Measurements from ENCODE around the gene LRRC10. TPM values are rescaled to one million over a fixed set of nuclear protein-coding genes. Genes with fewer than 3 reads are reported as not detected.

The LRRC10 gene, protein sequence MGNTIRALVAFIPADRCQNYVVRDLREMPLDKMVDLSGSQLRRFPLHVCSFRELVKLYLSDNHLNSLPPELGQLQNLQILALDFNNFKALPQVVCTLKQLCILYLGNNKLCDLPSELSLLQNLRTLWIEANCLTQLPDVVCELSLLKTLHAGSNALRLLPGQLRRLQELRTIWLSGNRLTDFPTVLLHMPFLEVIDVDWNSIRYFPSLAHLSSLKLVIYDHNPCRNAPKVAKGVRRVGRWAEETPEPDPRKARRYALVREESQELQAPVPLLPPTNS
- total RNA-seq (not detected), polyA plus RNA-seq (not detected)

DNA sequence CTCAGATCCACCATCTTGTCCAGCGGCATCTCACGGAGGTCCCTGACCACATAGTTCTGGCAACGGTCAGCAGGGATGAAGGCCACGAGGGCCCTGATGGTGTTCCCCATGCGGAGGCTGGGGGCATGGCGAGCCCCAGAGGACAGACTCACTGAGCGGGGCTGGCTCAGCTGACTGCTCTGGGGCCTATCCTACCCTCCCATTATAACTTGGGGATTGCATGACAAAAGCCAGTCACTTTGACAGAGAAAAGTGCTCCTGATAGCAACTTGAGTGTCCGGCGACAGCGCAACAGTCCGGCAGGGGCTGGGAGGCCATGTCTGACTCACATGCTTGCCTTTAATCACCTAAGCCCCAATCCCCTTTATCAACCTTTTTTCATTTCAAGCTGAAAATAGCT lies at the start of gene LRRC10:
TSS of gene LRRC10 (minus strand) at position 179 of the 400 bp plus-strand sequence. CDS start at position 110, 69 bp downstream.
- Mint-ChIP-seq H3K36me3 (no peaks in the 10 kb centered on the region), H3K4me1 (peaks cover 0 to 12% (median 0%) of the 10 kb centered on the region in 4 donors), H3K9me3 (no peaks in the 10 kb centered on the region), H3K27ac (no peak within 1 kb of the TSS), H3K27me3 (peaks cover 3 to 6% of the 10 kb centered on the region in 2 donors), H3K4me3 (no peak within 1 kb of the TSS)
- no peak for DNase-seq
- Histone ChIP-seq H3K27me3 (ENCODE audit: insufficient read depth, low read length) (no peaks in the 10 kb centered on the region), H3K36me3 (ENCODE audit: insufficient read depth, low read length) (no peaks in the 10 kb centered on the region), H3K4me1 (ENCODE audit: insufficient read depth, low read length) (no peaks in the 10 kb centered on the region), H3K27ac (ENCODE audit: low read depth, low read length) (no peak within 1 kb of the TSS), H3K9me3 (ENCODE audit: control insufficient read depth in 1 of 2, low read length in 2 of 2) (no peaks in the 10 kb centered on the region), H3K4me3 (ENCODE audit: low read length in 2 of 2) (no peak within 1 kb of the TSS)
- intact Hi-C loops (cut with micrococcal nuclease): no loop called here
- ChIA-PET POLR2A (ENCODE audit: partially characterized antibody) (no interaction called here), CTCF (ENCODE audit: partially characterized antibody) (interaction anchor here (0.8 kb wide), 1 partner anchor 29 kb away, joined by 3 read pairs; no protein-coding TSS in a partner anchor)

DNA sequence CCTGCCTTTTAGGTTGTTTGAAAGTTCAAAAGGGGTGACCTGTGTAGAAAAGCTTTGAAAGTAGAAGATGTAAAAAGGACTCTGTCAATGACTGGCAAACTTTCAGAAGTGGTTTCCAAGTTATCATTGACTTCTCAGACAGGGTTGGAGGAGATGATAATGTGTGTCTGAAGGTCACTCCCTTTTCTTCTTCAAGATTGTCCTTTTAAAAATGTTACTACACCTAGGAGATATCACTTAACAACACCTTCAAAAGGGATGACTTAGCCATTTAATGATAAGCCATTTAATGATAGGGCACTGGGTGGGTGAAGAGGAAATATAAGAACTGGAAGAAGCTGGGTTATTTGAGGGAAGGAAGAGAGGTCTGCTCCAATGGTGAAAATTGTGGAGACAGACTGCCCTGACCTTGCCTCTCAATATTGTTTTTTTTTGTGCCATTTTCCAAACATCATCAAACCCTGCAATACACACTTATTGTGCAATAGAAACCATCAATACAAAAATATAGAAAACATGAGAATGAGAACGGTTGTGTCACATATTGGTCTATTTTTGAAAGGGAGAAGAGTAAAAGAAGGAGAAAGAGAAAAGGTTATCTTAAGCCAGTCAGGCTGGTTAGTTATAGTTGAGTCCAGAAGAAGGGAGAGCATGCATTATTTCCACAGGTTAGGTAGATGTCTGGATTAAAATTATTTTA lies 49.6 kb upstream of the LRRC10 start:
- H3K9me3 Mint-ChIP-seq: no peaks in the 10 kb centered on the region
- ChIA-PET CTCF (ENCODE audit: partially characterized antibody) (no interaction called here), POLR2A (ENCODE audit: partially characterized antibody) (no interaction called here)
- H3K36me3 ChIP-seq (ENCODE audit: insufficient read depth, low read length): no peaks in the 10 kb centered on the region
- H3K27me3 ChIP-seq (ENCODE audit: insufficient read depth, low read length): no peaks in the 10 kb centered on the region
- H3K4me1 Mint-ChIP-seq: no peaks in the 10 kb centered on the region
- H3K27me3 Mint-ChIP-seq: peaks cover 6 to 9% of the 10 kb centered on the region in 2 donors
- no peaks in the 10 kb centered on the region for H3K4me1 ChIP-seq (ENCODE audit: insufficient read depth, low read length)
- H3K27ac Mint-ChIP-seq: peak overlapping the region in 1 of 7 donors; percentile 67
- no peak for DNase-seq
- no peak overlapping the region for H3K4me3 ChIP-seq (ENCODE audit: low read length in 2 of 2)
- no peak overlapping the region for H3K4me3 Mint-ChIP-seq
- no peaks in the 10 kb centered on the region for H3K9me3 ChIP-seq (ENCODE audit: control insufficient read depth in 1 of 2, low read length in 2 of 2)
- H3K27ac ChIP-seq (ENCODE audit: low read depth, low read length): no peak overlapping the region
- intact Hi-C loops (cut with micrococcal nuclease): no loop called here
- no peaks in the 10 kb centered on the region for H3K36me3 Mint-ChIP-seq

DNA sequence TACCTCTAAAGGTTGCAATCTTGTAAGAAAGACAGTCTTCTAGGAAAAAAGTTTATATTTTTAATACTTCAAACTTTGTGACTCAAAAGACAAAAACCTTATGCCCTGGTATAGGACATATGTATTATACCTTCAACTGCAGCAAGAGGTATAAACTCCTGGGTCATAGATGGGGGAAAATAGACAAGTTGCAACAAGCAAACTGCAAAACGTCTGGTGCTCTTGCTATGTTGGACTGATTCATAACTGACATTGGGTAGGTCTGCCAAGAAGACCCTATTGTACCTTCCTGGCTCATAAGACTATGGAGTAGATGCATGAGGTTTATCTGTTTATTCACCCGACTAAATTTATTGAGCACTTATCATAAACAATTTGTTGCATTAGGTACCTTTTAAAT lies 47.5 kb upstream of the LRRC10 start:
- DNase-seq: no peak
- intact Hi-C loops (cut with micrococcal nuclease): no loop called here
- Mint-ChIP-seq H3K27ac (no peak overlapping the region), H3K4me3 (no peak overlapping the region), H3K9me3 (no peaks in the 10 kb centered on the region), H3K27me3 (peaks cover 6 to 14% of the 10 kb centered on the region in 2 donors), H3K36me3 (no peaks in the 10 kb centered on the region), H3K4me1 (no peaks in the 10 kb centered on the region)
- ChIA-PET CTCF (ENCODE audit: partially characterized antibody) (interaction anchor here (0.6 kb wide), 1 partner anchor 18 kb away, joined by 4 read pairs; no protein-coding TSS in a partner anchor), POLR2A (ENCODE audit: partially characterized antibody) (no interaction called here)
- no peaks in the 10 kb centered on the region for H3K27me3 ChIP-seq (ENCODE audit: insufficient read depth, low read length)
- no peak overlapping the region for H3K4me3 ChIP-seq (ENCODE audit: low read length in 2 of 2)
- no peaks in the 10 kb centered on the region for H3K36me3 ChIP-seq (ENCODE audit: insufficient read depth, low read length)
- H3K27ac ChIP-seq (ENCODE audit: low read depth, low read length): no peak overlapping the region
- H3K4me1 ChIP-seq (ENCODE audit: insufficient read depth, low read length): no peaks in the 10 kb centered on the region
- no peaks in the 10 kb centered on the region for H3K9me3 ChIP-seq (ENCODE audit: control insufficient read depth in 1 of 2, low read length in 2 of 2)

DNA sequence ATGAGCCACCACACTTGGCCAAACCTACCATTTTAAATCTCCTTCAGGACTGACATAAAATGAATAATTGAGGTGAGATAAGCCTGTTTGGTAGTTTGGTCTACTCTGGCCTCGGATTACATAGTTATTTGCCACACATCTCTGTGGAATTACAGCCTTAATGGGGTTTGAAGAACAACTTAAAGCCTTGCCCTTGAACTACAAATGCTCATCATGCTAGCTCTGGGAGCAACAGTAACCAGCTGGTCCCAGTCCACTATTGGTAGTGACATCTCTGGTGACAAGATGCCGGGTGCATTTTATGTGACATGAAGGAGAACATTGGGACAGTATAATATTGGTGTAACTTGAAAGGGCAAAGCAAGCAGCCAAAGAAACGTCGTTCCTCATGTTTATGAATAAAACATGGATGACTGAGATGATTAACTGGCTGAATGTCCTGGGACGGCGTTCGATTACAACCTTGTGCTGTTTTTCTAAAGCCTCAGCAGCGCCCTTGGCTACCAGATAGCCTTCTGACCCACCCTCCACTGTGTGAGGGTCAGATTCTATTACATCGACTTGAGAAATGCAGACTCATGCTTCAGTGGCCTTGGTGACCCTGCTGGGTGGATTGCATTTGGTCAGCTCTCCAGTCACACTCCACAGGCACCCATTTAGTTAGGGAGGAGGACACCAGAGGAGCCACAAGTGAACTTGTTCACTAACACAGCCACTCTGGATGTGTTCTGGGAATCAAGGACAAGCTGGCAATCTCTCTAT lies 46.9 kb upstream of the LRRC10 start:
- Mint-ChIP-seq H3K27me3 (peaks cover 6 to 12% of the 10 kb centered on the region in 2 donors), H3K27ac (no peak overlapping the region), H3K36me3 (no peaks in the 10 kb centered on the region), H3K4me1 (no peaks in the 10 kb centered on the region), H3K4me3 (no peak overlapping the region), H3K9me3 (no peaks in the 10 kb centered on the region)
- H3K27me3 ChIP-seq (ENCODE audit: insufficient read depth, low read length): no peaks in the 10 kb centered on the region
- no peaks in the 10 kb centered on the region for H3K4me1 ChIP-seq (ENCODE audit: insufficient read depth, low read length)
- intact Hi-C loops (cut with micrococcal nuclease): no loop called here
- no peak for DNase-seq
- H3K4me3 ChIP-seq (ENCODE audit: low read length in 2 of 2): no peak overlapping the region
- ChIA-PET CTCF (ENCODE audit: partially characterized antibody) (interaction anchor here (0.6 kb wide), 1 partner anchor 18 kb away, joined by 4 read pairs; no protein-coding TSS in a partner anchor), POLR2A (ENCODE audit: partially characterized antibody) (no interaction called here)
- H3K36me3 ChIP-seq (ENCODE audit: insufficient read depth, low read length): no peaks in the 10 kb centered on the region
- H3K9me3 ChIP-seq (ENCODE audit: control insufficient read depth in 1 of 2, low read length in 2 of 2): no peaks in the 10 kb centered on the region
- H3K27ac ChIP-seq (ENCODE audit: low read depth, low read length): no peak overlapping the region

DNA sequence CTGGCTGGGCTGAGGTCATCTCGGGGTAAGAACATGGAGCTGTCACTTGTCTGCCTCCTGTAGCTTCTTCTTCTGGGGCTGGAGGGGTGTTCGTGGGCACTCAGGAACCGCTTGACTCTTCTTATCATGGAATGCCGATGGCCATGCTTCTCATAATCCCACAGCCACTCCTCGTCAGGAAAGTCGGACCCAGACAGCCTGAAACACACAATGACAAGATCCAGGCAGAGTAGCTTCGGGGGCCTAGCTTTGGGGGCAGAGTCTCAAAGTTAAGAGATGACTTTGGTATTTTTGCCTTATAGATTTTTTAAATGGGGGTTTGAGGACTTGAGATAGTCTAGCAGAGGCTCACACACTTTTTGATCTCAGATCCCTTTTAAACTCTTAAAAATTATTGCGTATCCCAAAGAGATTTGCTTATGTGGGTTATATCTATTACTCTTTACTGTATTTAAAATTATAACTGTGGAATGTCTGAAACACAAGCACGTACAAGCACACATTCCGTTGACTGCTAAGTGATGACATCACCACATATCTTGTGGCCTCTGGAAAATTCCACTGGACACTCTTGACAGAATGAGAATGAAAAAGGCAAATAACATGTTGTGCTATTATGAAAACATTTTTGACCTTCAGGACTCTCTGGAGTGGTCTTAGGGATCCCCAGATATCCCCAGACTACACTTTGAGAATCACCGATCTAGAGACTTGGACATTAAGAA lies 45.1 kb upstream of the LRRC10 start:
- no peaks in the 10 kb centered on the region for H3K36me3 ChIP-seq (ENCODE audit: insufficient read depth, low read length)
- H3K27me3 Mint-ChIP-seq: peaks cover 6 to 12% of the 10 kb centered on the region in 2 donors

DNA sequence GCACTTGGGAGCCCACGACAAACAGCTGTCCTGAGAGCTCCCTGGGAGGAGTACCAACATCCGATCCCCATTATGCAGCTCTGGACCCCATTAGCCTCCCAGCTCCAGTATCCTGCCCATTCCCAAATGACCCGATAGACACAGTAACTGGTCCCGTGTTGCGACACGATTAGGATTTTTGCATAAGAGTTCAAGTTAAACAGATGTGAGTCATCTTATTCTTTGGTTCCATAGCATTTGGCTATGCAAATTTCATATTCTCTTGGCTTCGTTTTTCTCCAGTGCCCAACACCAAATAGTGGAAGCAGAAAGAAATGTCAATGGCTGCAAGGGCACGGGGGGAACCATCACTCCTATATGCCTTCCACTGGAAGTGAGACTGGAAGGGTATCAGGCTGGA lies 43.0 kb upstream of the LRRC10 start:
- intact Hi-C loops (cut with micrococcal nuclease): no loop called here
- ChIA-PET POLR2A (ENCODE audit: partially characterized antibody) (no interaction called here), CTCF (ENCODE audit: partially characterized antibody) (no interaction called here)
- H3K27me3 Mint-ChIP-seq: peaks cover 5 to 12% of the 10 kb centered on the region in 2 donors
- no peaks in the 10 kb centered on the region for H3K36me3 Mint-ChIP-seq
- H3K4me1 ChIP-seq (ENCODE audit: insufficient read depth, low read length): no peaks in the 10 kb centered on the region
- H3K4me1 Mint-ChIP-seq: no peaks in the 10 kb centered on the region
- H3K27ac Mint-ChIP-seq: no peak overlapping the region
- H3K4me3 ChIP-seq (ENCODE audit: low read length in 2 of 2): no peak overlapping the region
- H3K27me3 ChIP-seq (ENCODE audit: insufficient read depth, low read length): no peaks in the 10 kb centered on the region
- no peak overlapping the region for H3K27ac ChIP-seq (ENCODE audit: low read depth, low read length)
- H3K9me3 Mint-ChIP-seq: no peaks in the 10 kb centered on the region
- no peak for DNase-seq
- H3K36me3 ChIP-seq (ENCODE audit: insufficient read depth, low read length): no peaks in the 10 kb centered on the region
- H3K4me3 Mint-ChIP-seq: no peak overlapping the region
- H3K9me3 ChIP-seq (ENCODE audit: control insufficient read depth in 1 of 2, low read length in 2 of 2): no peaks in the 10 kb centered on the region

More for the DNA sequence above, 45.1 kb upstream of the LRRC10 start:
- H3K27ac Mint-ChIP-seq: no peak overlapping the region
- H3K9me3 Mint-ChIP-seq: no peaks in the 10 kb centered on the region
- H3K9me3 ChIP-seq (ENCODE audit: control insufficient read depth in 1 of 2, low read length in 2 of 2): no peaks in the 10 kb centered on the region
- no peak for DNase-seq
- H3K4me3 ChIP-seq (ENCODE audit: low read length in 2 of 2): no peak overlapping the region
- no peaks in the 10 kb centered on the region for H3K36me3 Mint-ChIP-seq
- ChIA-PET POLR2A (ENCODE audit: partially characterized antibody) (no interaction called here), CTCF (ENCODE audit: partially characterized antibody) (interaction anchor here (1.2 kb wide), 1 partner anchor 16 kb away, joined by 5 read pairs; no protein-coding TSS in a partner anchor)
- no peak overlapping the region for H3K4me3 Mint-ChIP-seq
- H3K27ac ChIP-seq (ENCODE audit: low read depth, low read length): no peak overlapping the region
- no peaks in the 10 kb centered on the region for H3K4me1 ChIP-seq (ENCODE audit: insufficient read depth, low read length)
- no peaks in the 10 kb centered on the region for H3K27me3 ChIP-seq (ENCODE audit: insufficient read depth, low read length)
- intact Hi-C loops (cut with micrococcal nuclease): no loop called here
- no peaks in the 10 kb centered on the region for H3K4me1 Mint-ChIP-seq
